CD4-positive, alpha-beta T cell treated with Interleukin-21 for 1 hour (primary cell): ENCODE data around the gene UQCRQ.
"Not testable (repeated sequence)": the region's sequence is repeated elsewhere in the genome, so short reads cannot be mapped to it uniquely, and the experiment has no call there.

Experiments
- DNase-seq: peaks from one replicate; pipeline ENCODE4 v3.0.0-alpha.2; 2020

Gene UQCRQ

GRCh38 chr5:132834057-132834456 is 32.4 kb upstream of the UQCRQ start:
- no peak for DNase-seq

GRCh38 chr5:132836852-132837251 is 29.6 kb upstream of the UQCRQ start:
- no peak for DNase-seq

- no peak for DNase-seq
These were observed 28.6 kb upstream of the UQCRQ start for GRCh38 chr5:132837868-132838267.

GRCh38 chr5:132838516-132839282 is 27.7 kb upstream of the UQCRQ start:
- DNase-seq: no peak

- no peak for DNase-seq
These were observed 26.8 kb upstream of the UQCRQ start for GRCh38 chr5:132839426-132840301.

GRCh38 chr5:132840313-132840712 is 26.1 kb upstream of the UQCRQ start:
- DNase-seq: no peak

GRCh38 chr5:132840896-132841295 is 25.5 kb upstream of the UQCRQ start:
- DNase-seq: no peak

GRCh38 chr5:132841305-132841704 is 25.1 kb upstream of the UQCRQ start:
- no peak for DNase-seq

GRCh38 chr5:132848270-132848669 is 18.2 kb upstream of the UQCRQ start:
- no peak for DNase-seq

- no peak for DNase-seq
These were observed 17.1 kb upstream of the UQCRQ start for GRCh38 chr5:132849347-132849746.

- DNase-seq: no peak
These were observed 16.4 kb upstream of the UQCRQ start for GRCh38 chr5:132850066-132850465.

GRCh38 chr5:132853323-132853722 is 13.1 kb upstream of the UQCRQ start:
- no peak for DNase-seq

- no peak for DNase-seq
These were observed 12.7 kb upstream of the UQCRQ start for GRCh38 chr5:132853790-132854189.

- no peak for DNase-seq
These were observed 12.1 kb upstream of the UQCRQ start for GRCh38 chr5:132854301-132854700.

- DNase-seq: not testable (repeated sequence)
These were observed 11.4 kb upstream of the UQCRQ start for GRCh38 chr5:132854992-132855391.

- no peak for DNase-seq
These were observed 10.4 kb upstream of the UQCRQ start for GRCh38 chr5:132856011-132856410.

- no peak for DNase-seq
These were observed 6.5 kb upstream of the UQCRQ start for GRCh38 chr5:132859889-132860437.

- no peak for DNase-seq
These were observed 5.7 kb upstream of the UQCRQ start for GRCh38 chr5:132860742-132861141.

GRCh38 chr5:132865668-132866341 is 637 bp upstream of the UQCRQ start:
- no peak for DNase-seq

- no peak for DNase-seq
These were observed 607 bp downstream of the UQCRQ start for GRCh38 chr5:132867046-132867451.

GRCh38 chr5:132868754-132869153 is 2.3 kb downstream of the UQCRQ start:
- no peak for DNase-seq

- DNase-seq: no peak
These were observed 4.4 kb downstream of the UQCRQ start for GRCh38 chr5:132870801-132871200.
